Activated T-helper 17 cell treated with anti-CD3 and anti-CD28 coated beads, Interleukin-2, amount 50 U/mL, for 72 hours (primary cell): Measurements from ENCODE around the gene KRT33A. TPM values are rescaled to one million over a fixed set of nuclear protein-coding genes. Genes with fewer than 3 reads are reported as not detected.
"Not testable (repeated sequence)": the region's sequence is repeated elsewhere in the genome, so short reads cannot be mapped to it uniquely, and the experiment has no call there.

Experiments
- ATAC-seq: fragments of 150-1000 bp; cut with Tn5 transposase; replicated peaks from 2 replicates; pipeline ENCODE4 v1.10.0; 2021; ENCODE audit warnings: mild to moderate bottlenecking, moderate library complexity
- H3K27ac Mint-ChIP-seq: one replicate; pipeline ENCODE4 v1.8.0; 2022; ENCODE audit warnings: mixed read lengths
- H3K27me3 Mint-ChIP-seq: one replicate; pipeline ENCODE4 v1.8.0; 2022; ENCODE audit warnings: mixed read lengths
- H3K36me3 Mint-ChIP-seq: one replicate; pipeline ENCODE4 v1.8.0; 2022; ENCODE audit warnings: low read depth, mild to moderate bottlenecking, mixed read lengths
- H3K4me1 Mint-ChIP-seq: one replicate; pipeline ENCODE4 v1.8.0; 2022; ENCODE audit warnings: mixed read lengths
- H3K4me3 Mint-ChIP-seq: one replicate; pipeline ENCODE4 v1.8.0; 2022; ENCODE audit warnings: mild to moderate bottlenecking, mixed read lengths
- H3K9me3 Mint-ChIP-seq: one replicate; pipeline ENCODE4 v1.8.0; 2022; ENCODE audit warnings: mixed read lengths
- total RNA-seq, 2 donors: library from RNA; stranded (reverse); gene quantifications; one replicate each; pipeline ENCODE4 v1.2.3, GENCODE V29; 2022

Gene KRT33A
- total RNA-seq, 2 donors from 2014 or later = not detected

DNA sequence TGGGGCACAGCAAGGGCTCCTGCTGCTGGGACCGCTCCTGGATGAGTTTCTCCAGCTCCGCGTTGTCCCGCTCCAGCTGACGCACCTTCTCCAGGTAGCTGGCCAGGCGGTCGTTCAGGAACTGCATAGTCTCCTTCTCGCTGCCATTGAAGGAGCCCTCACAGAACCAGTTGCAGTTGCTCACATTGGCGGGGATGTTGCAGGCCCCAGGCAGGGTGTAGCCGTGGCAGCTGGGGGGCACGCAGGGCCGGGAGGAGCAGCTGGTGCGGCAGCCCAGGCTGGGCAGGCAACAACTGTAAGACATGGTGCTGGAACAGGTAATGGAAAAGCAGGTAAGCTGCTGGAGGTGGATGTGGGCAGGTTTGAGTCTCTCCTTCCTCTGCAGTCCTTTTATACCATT is 31.3 kb upstream of the KRT33A start, which contains the start of gene KRT34:
Gene KRT34, minus strand, starts transcription at position 364 of the 400 bp plus-strand sequence. Its CDS starts 60 bp downstream, at position 304.
- H3K9me3 Mint-ChIP-seq, H3K27ac Mint-ChIP-seq: not testable (repeated sequence)

DNA sequence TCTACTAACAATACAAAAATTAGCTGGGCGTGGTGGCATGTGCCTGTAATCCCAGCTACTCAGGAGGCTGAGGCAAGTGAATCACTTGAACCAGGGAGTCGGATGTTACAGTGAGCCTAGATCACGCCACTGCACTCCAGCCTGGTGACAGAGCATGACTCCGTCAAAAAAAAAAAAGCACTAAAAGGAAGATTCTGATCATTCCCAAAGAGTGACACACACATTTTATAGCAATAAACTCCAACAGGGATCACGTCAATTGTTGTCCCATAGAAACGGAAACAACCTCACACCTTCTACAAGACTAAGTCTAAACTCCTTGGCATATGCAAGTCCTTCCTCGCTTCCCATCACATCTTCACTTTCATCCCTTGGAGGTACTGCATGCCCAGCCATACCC is 29.5 kb upstream of the KRT33A start:
- not testable (repeated sequence) for ATAC-seq, H3K4me3 Mint-ChIP-seq, H3K27me3 Mint-ChIP-seq, H3K27ac Mint-ChIP-seq, H3K36me3 Mint-ChIP-seq, H3K4me1 Mint-ChIP-seq, H3K9me3 Mint-ChIP-seq

More for the DNA sequence above, 31.3 kb upstream of the KRT33A start, which contains the start of gene KRT34:
- H3K4me3 Mint-ChIP-seq, H3K4me1 Mint-ChIP-seq, H3K27me3 Mint-ChIP-seq, H3K36me3 Mint-ChIP-seq, ATAC-seq: not testable (repeated sequence)

DNA sequence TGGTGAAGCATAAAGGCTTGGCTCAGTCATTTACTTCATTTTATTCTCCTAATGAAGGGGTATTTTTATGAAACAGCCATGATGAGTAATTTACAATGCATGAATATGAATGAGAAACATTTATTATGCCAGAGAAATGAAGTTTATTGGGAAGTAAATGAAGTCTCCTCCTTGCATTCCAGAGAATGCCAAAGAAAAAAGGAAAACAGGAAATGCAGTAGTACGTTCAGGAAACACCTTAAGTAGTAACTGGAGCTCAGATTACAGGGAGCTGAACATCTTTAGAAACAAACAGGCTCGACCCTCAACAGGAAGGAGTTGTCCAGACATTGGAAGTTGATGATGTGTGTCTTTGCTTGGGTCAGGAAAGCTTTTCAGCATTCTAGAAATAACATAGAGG is 26.9 kb upstream of the KRT33A start:
- Mint-ChIP-seq H3K27ac (no peak overlapping the region), H3K27me3 (no peaks in the 10 kb centered on the region), H3K36me3 (no peaks in the 10 kb centered on the region), H3K9me3 (peaks cover 11% of the 10 kb centered on the region), H3K4me1 (no peaks in the 10 kb centered on the region), H3K4me3 (no peak overlapping the region)
- ATAC-seq = no peak

DNA sequence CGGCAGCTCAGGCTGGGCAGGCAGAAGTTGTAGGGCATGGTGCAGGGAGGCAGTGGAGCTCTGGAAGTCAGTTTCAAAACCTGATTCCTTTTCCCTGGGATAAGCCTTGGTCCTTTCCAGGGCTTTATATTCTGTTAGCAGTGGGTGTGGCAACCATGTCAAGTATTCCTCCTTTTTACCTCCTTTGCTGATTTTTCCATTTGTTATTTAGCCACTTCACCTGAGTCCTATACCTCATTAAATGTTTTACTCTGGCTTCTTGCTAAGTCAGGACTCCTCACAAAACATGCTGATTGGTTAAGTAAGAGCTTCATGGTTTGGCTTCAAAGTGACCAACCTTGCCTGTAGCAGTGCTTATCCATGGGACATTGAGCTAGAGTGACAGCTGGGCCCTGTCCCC is 19.1 kb upstream of the KRT33A start, which contains the start of gene KRT33B:
Gene KRT33B, minus strand, starts transcription at position 101 of the 400 bp plus-strand sequence. Its CDS starts 63 bp downstream, at position 38.
- Mint-ChIP-seq H3K27ac (no peak within 1 kb of the TSS), H3K36me3 (no peaks in the 10 kb centered on the region), H3K9me3 (peaks cover 6% of the 10 kb centered on the region), H3K4me3 (no peak within 1 kb of the TSS), H3K4me1 (no peaks in the 10 kb centered on the region), H3K27me3 (no peaks in the 10 kb centered on the region)
- no peak for ATAC-seq

DNA sequence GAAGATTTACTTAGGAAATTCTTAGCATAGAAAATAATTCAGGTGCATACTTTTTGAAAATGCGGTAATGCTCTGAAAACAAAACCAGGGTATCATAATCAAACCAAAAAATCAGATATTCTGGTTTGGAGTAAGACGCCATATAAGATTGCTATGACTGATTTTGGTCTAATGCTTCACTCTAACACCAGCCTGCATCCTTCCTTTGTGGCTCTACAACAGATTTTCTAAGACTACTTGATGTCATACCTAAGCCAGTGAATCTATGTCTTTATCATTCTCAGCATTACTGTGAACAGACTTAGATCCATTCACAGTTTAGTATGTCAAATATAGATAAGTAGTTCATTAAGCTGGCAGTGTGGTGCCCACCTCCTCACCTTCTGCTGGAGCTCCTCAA is 18.4 kb upstream of the KRT33A start:
- Mint-ChIP-seq H3K9me3 (peaks cover under 1% of the 10 kb centered on the region), H3K4me1 (no peaks in the 10 kb centered on the region), H3K36me3 (no peaks in the 10 kb centered on the region), H3K27ac (no peak overlapping the region), H3K4me3 (no peak overlapping the region), H3K27me3 (no peaks in the 10 kb centered on the region)
- ATAC-seq = no peak

DNA sequence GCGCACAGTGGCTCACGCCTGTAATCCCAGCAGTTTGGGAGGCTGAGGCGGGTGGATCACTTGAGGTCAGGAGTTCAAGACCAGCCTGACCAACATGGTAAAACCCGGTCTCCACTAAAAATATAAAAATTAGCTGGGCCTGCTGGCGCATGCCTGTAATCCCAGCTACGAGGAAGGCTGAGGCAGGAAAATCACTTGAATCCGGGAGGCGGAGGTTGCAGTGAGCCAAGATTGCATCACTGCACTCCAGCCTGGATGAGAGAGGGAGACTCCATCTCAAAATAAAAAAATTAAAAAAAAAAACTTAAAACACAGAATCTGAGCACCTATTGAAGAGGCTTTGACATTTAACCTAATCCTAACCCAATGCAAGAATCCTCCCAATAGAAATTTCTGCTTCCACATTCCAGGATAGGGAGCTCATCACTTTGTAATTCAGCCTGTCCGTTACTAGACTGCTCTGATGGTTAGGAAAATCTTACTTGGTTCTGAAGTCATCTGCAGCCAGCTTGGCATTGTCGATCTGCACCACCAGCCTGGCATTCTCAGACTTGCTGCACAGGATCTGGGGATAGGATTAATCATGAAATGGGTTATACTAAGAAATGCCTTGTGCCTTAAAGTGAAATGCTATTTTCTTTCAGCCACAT is 16.9 kb upstream of the KRT33A start:
- no peak for ATAC-seq
- Mint-ChIP-seq H3K9me3 (no peaks in the 10 kb centered on the region), H3K4me3 (no peak overlapping the region), H3K36me3 (no peaks in the 10 kb centered on the region), H3K4me1 (no peaks in the 10 kb centered on the region), H3K27ac (no peak overlapping the region), H3K27me3 (no peaks in the 10 kb centered on the region)

DNA sequence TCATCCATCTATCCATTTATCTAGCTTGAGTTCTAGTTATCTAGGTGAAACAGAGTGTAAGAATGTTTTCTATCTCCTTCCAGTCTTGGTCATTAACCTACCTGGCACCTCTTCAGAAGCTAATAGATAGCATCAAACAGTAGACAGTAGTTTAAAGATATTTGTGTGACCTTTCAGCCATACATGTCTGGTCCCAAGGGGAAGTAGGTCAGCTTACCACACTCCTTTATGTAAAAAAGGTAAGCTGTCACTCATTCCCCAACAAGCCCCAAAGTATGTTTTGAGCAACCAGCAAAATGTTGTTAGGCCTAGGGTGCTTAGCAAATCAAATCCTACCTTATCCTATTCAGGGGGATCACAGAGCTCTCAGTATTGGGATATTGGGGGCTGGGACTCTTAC is 15.4 kb upstream of the KRT33A start:
- no peaks in the 10 kb centered on the region for H3K36me3 Mint-ChIP-seq
- no peak for ATAC-seq
- H3K4me3 Mint-ChIP-seq = no peak overlapping the region
- H3K4me1 Mint-ChIP-seq = no peaks in the 10 kb centered on the region
- H3K9me3 Mint-ChIP-seq = no peaks in the 10 kb centered on the region
- H3K27me3 Mint-ChIP-seq = no peaks in the 10 kb centered on the region
- H3K27ac Mint-ChIP-seq = no peak overlapping the region

DNA sequence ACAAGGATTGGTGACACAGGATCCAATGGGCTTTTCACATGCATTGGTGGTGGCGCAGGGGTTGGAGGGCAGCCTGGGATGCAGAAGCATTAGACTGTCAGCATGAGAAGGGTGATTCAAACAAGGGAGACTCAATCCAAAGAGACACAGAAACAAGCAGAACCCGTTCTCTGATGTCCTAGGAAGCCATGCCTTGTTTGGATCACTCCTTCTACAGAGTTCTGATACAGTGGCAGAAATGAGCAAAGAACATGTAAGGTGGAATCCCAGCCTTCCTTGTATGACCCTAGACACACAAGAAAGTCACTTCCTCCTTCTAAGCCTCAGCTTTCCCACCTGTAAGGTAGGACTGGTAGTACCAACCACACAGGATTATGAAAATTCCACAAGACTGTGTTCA is 13.3 kb upstream of the KRT33A start:
- no peaks in the 10 kb centered on the region for H3K27me3 Mint-ChIP-seq

DNA sequence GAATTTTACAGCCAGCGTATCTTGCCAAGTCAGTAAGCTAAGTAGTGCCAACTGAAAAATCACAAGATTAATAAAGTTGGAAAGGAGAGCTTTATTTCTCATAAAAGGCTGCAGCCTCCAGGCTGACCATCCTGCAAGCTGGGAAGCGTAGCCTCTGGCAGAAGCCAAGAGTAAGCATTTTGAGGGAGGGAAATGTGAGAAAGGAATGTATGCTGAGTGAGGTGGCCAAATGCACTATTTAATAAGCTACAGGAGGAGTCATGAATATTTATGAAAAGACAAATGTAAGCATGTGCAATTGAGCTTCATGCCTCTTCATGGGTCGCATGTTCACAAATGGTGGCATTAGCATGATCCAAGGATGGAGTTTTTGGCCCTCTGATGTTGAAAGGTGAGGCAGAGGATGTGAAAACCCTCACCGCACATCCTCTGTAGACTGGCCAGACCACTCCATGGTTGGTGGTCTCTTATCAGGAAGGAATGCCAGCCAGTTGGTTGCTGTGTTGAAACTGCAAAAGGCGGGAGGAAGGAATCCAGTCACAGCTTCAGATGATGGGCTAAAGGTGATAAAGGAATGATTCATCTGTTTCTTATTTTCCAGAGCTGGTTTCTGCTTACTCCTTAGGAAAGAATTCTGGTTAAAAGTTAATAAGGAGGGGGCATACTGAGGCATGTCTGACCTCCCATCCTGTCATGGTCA is 9.8 kb upstream of the KRT33A start:
- no peak for ATAC-seq
- no peaks in the 10 kb centered on the region for H3K36me3 Mint-ChIP-seq
- no peaks in the 10 kb centered on the region for H3K27me3 Mint-ChIP-seq
- H3K4me1 Mint-ChIP-seq = no peaks in the 10 kb centered on the region
- H3K9me3 Mint-ChIP-seq = no peaks in the 10 kb centered on the region
- H3K27ac Mint-ChIP-seq = no peak overlapping the region
- no peak overlapping the region for H3K4me3 Mint-ChIP-seq

More for the DNA sequence above, 13.3 kb upstream of the KRT33A start:
- H3K4me1 Mint-ChIP-seq = no peaks in the 10 kb centered on the region
- no peaks in the 10 kb centered on the region for H3K9me3 Mint-ChIP-seq
- H3K4me3 Mint-ChIP-seq = no peak overlapping the region
- ATAC-seq = no peak
- no peak overlapping the region for H3K27ac Mint-ChIP-seq
- H3K36me3 Mint-ChIP-seq = no peaks in the 10 kb centered on the region

DNA sequence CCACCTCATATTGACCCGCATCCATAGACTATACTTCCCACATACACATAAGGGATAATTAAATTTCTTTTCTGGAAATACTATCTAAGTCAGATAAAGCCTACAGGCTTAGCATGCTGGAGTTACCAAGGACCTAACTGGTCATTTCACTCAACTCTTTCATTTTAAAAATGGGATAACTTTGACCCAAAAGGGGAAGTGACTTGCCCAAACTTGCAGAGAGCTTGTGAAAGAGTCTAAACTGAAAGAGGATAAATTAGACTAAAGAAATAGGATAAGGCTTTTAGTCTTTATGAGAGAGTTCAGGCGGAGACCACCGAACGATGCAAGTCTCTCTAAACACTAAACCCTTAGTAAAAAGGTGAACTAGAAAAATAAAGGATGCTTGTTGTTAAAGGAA is 3.9 kb upstream of the KRT33A start:
- Mint-ChIP-seq H3K27ac (no peak overlapping the region), H3K36me3 (no peaks in the 10 kb centered on the region), H3K9me3 (no peaks in the 10 kb centered on the region), H3K4me3 (no peak overlapping the region), H3K4me1 (peaks cover 8% of the 10 kb centered on the region), H3K27me3 (no peaks in the 10 kb centered on the region)
- ATAC-seq = no peak

DNA sequence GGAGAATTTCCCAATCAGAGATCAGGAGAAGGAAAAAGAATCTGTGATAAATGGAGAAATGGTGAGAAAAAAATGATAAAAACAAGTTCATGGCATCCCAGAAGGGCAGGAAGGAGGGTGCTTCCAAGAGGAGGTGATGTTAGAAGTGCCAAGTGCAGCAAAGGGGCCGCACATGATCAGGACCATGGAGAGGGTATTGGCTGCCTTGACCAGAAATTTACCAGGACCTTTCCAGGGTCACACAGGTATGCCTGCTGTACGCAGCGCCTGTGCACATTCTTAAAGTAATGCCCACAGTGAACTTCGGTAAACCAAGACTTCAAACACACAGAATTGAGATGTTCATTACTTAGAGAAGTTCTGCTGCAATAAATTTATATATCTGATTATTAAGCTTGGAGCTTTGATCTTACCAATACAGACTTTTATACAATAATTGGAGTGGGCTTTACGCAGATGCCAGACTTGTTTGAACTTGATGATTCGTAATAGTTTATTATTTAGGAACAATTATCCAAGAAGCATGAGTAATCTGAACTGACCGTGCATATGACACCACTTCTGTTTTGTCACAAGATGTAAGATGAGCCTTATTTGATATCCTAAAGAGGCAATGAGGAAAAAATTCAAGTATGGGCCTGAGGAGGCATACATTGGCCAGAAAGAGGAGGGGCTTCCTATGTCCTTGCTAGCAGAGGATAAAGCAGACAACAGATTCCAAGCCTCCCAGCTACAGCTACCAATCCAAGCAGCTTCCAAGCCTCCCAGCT is 2.2 kb upstream of the KRT33A start:
- no peak overlapping the region for H3K27ac Mint-ChIP-seq
- H3K4me1 Mint-ChIP-seq = peaks cover 8% of the 10 kb centered on the region
- no peaks in the 10 kb centered on the region for H3K36me3 Mint-ChIP-seq
- H3K27me3 Mint-ChIP-seq = no peaks in the 10 kb centered on the region
- ATAC-seq = no peak
- no peak overlapping the region for H3K4me3 Mint-ChIP-seq
- no peaks in the 10 kb centered on the region for H3K9me3 Mint-ChIP-seq

DNA sequence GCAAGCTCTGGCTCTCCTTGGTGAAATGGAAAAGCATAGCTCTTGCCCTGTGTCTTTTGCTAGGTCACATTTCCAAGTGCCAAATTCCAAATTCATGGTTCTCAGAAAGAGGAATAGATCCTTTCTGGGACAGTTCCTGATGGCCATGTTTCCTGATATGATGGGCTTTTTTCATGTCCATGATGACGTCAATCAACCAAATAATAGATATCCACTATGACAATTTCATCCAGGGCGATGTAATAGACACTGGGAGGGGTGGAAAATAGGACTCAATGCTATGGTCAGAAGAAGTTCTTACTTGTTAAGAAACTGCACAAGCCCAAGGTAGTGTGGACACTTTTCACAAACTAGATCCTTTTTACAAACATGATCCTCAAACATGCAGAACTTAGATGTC is 549 bp upstream of the KRT33A start:
- Mint-ChIP-seq H3K27ac (no peak overlapping the region), H3K36me3 (no peaks in the 10 kb centered on the region)
- ATAC-seq = no peak

DNA sequence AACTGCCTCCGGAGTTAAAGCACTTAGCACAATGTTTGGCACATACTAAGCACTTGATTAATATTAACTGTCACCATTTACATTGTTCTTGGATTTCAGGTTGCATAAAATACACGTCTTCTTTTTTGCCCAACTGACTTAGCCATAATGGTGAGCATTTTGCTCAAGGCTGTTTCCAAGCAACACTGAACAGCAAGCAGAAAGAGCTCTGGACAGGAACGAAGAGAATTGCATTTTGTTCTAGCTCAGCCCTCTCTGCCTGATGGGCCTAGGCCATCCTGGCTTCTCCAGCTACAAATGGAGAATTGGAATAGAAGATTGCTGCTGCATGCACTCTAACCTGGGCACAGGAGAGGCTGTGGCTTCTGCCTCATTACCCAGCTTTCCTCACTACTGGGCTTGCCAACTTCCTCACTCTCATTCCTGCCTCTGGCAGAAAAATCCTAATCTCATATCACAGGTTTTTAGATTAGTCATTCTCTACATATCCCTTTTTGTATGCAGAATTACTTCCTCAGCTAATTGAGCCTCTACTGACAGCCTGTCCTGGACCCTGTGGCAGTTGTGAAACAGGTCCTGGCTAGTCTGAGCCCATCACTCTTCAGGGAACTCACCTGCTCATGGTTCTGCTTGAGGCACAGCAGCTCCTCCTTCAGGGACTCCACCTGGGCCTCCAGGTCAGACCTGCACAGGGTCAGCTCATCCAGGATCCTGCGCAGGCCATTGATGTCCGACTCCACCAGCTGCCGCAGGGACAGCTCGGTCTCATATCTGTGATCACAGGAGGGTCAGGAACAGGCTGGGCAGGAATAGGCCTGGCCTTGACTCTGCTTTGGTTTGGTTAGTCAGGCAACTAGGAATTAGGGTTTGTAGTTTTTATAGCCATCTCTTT is 2.5 kb downstream of the KRT33A start:
- Mint-ChIP-seq H3K4me1 (peaks cover 8% of the 10 kb centered on the region), H3K4me3 (no peak overlapping the region), H3K27ac (no peak overlapping the region)

More for the DNA sequence above, 549 bp upstream of the KRT33A start:
- Mint-ChIP-seq H3K9me3 (no peaks in the 10 kb centered on the region), H3K4me3 (no peak overlapping the region), H3K4me1 (peaks cover 8% of the 10 kb centered on the region), H3K27me3 (no peaks in the 10 kb centered on the region)

DNA sequence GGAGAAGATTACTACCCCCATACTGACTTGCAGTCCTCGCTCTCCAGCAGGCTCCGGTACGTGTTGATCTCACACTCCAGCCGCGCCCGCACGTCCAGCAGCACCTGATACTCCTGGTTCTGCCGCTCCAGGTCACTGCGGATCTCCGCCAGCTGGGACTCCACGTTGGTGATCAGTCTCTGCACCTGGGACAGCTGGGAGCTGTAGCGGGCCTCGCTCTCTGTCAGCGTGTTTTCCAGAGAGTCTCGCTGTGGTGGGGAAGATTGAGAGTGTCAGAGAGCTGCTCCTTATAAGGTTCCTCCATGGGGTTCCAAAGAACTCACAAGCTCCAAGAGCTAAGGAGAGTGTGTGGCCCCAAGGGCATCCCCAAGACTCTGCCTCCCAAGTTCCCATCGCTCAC is 4.2 kb downstream of the KRT33A start:
- H3K27me3 Mint-ChIP-seq, H3K4me3 Mint-ChIP-seq, H3K27ac Mint-ChIP-seq, H3K36me3 Mint-ChIP-seq, ATAC-seq, H3K4me1 Mint-ChIP-seq, H3K9me3 Mint-ChIP-seq: not testable (repeated sequence)

More for the DNA sequence above, 2.5 kb downstream of the KRT33A start:
- no peaks in the 10 kb centered on the region for H3K9me3 Mint-ChIP-seq
- no peaks in the 10 kb centered on the region for H3K27me3 Mint-ChIP-seq
- H3K36me3 Mint-ChIP-seq = no peaks in the 10 kb centered on the region
- no peak for ATAC-seq
